Breast epithelium (tissue), 3 donors: ENCODE measurements around the gene TCP10L.

ENCODE experiments used
- POLR2AphosphoS5 ChIP-seq, 3 donors: sonication (generic); formaldehyde crosslinking; IDR thresholded peaks; one replicate each; pipeline ENCODE4 v1.6.1; 2017; ENCODE audit warnings: antibody characterized with exemption in 3 of 3
- TF ChIP-seq, protein P1 (sequence below), 3 donors: fragments of 450-650 bp; IDR thresholded peaks; one replicate each; pipeline ENCODE4 v1.5.1; 2016 to 2017; ENCODE audit warnings: antibody characterized with exemption in 3 of 3, mild to moderate bottlenecking in 3 of 3, moderate library complexity in 3 of 3

DNA sequence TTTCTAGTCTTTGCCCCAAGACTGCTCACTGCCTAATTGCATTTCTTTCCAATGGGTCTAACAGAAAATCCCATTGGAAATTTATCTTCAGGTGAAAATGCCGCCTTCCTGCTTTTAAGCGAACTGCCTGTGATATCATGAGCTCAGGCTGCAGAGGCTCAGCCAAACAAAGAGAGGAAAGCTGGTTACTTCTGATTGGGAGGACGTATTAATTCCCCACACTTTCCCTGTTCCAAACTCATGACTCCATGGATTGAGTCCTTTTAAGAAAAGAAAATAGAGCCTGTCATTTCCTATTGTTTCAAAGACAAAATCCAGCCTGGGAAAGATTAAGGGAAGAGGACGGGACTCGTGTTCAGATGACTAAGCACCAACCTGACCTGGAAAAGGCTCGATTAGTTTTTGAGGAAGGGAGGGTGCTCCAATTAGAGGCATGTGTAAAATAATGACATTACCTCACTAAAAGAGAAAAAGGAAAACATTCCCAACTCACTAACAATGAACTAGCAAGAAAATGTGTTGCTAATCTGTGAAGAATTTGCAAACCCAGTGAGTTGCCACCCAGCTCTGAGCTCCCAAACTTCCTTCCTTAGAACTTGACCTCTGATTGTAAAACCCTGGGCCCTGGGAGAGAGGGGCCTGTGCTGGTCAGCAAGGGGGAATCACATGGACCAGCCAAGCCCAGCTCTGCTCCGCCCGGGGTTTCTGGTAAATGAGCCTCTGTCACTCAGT is 61.2 kb downstream of the TCP10L start:
- TF ChIP-seq, protein P1, sequence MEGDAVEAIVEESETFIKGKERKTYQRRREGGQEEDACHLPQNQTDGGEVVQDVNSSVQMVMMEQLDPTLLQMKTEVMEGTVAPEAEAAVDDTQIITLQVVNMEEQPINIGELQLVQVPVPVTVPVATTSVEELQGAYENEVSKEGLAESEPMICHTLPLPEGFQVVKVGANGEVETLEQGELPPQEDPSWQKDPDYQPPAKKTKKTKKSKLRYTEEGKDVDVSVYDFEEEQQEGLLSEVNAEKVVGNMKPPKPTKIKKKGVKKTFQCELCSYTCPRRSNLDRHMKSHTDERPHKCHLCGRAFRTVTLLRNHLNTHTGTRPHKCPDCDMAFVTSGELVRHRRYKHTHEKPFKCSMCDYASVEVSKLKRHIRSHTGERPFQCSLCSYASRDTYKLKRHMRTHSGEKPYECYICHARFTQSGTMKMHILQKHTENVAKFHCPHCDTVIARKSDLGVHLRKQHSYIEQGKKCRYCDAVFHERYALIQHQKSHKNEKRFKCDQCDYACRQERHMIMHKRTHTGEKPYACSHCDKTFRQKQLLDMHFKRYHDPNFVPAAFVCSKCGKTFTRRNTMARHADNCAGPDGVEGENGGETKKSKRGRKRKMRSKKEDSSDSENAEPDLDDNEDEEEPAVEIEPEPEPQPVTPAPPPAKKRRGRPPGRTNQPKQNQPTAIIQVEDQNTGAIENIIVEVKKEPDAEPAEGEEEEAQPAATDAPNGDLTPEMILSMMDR (IDR thresholded peaks at IDR 0.05): no peak
- peak in 2 of 3 donors; percentile 24 to 43 for TF ChIP-seq POLR2AphosphoS5 (IDR thresholded peaks at IDR 0.05)
